ENCODE measurements around the gene ESD. TPM values are rescaled to one million over a fixed set of nuclear protein-coding genes. Genes with fewer than 3 reads are reported as not detected.
"Not testable (repeated sequence)": the region's sequence is repeated elsewhere in the genome, so short reads cannot be mapped to it uniquely, and the experiment has no call there.

ESD gene
- total RNA-seq, 2 experiments from 2014 or later = 71.7 to 73.7 TPM

DNA sequence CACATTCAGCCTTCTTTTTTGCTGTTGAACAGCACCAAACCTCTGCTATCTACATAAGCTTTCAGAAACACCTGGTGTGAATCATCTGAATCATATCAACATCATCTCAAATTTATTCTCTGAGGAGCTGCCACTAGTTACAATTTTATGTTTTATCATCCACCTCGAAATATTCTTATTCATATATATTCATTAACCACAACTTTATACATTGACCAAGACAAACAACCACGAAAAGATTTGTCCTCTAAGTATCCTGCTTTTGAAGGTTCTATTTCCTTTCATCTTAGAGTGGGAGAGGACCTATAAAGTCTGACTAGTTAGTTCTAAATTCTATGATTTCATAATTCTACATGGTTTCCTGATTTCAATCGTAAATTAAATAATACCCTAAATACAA is 18.9 kb downstream of the ESD start:
- no peak overlapping the region for H3K4me3 Mint-ChIP-seq

DNA sequence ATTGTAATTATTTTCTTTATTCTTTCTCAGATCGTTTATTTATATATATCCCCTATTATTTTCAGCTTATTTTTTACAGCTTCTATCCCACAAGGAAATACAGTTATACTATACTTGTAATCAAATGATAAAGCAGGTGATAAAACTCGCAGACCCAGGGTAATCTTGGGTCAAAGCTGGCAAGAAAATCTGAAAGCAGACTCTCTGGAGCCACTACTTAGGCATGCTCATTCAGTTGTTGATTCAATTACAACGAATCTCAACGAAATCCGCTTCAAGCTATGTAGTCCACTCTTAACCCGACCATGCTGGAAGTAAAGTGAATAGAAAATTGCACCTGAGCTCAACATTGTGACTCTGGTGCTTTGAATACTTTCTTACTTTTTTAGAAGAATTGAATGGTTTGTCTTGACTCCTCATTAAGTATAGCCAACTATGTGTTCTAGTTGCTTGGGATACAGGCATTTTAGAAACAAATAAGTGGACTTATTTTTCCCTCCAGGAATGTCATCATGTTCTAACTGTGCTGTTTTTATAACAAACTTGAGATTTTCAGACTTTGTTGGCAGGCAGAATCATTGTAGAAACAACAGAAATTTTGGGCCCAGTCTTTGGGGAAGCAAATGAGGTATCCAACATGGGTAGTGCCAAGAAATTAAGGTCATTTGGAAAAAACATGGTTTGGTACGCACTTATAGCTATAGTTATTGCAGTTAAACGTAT is 21.4 kb downstream of the ESD start:
- no peaks in the 10 kb centered on the region for H3K9me3 Mint-ChIP-seq (ENCODE audit: low read depth)
- no peaks in the 10 kb centered on the region for H3K4me1 Mint-ChIP-seq
- no peak overlapping the region for H3K27ac Mint-ChIP-seq
- CTCF ChIA-PET = no interaction called here
- DNase-seq (no peak), ATAC-seq (no peak)
- no peaks in the 10 kb centered on the region for H3K27me3 Mint-ChIP-seq
- peaks cover 56% of the 10 kb centered on the region for H3K36me3 Mint-ChIP-seq
- no peak overlapping the region for H3K4me3 Mint-ChIP-seq

More for the DNA sequence above, 18.9 kb downstream of the ESD start:
- CTCF ChIA-PET = interaction anchor here (1.7 kb wide), 1 partner anchor 11 kb away, joined by 4 read pairs; no protein-coding TSS in a partner anchor
- H3K27ac Mint-ChIP-seq = no peak overlapping the region
- ATAC-seq (no peak), DNase-seq (no peak)
- no peaks in the 10 kb centered on the region for H3K27me3 Mint-ChIP-seq
- peaks cover 56% of the 10 kb centered on the region for H3K36me3 Mint-ChIP-seq
- no peaks in the 10 kb centered on the region for H3K9me3 Mint-ChIP-seq (ENCODE audit: low read depth)
- H3K4me1 Mint-ChIP-seq = no peaks in the 10 kb centered on the region

DNA sequence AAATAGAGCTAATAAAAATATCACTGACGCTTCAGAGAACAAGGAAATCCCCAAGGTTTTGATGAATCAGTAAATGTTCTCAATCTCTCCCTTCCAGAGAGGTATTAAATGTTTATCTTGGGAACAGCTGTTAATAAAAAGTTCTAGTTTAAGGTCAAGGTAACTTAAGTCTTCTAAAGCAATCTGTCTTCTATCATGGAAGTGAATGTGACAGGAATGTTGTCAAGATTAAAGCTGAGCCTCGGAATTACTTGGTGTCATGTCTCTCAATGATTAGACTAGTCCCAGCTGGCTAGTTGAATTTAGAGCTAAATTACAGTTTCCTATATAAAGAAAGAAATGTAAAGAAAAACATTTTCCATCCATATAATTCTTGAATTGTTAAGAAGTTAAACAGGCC is 23.4 kb downstream of the ESD start:
- H3K27me3 Mint-ChIP-seq = no peaks in the 10 kb centered on the region
- no peaks in the 10 kb centered on the region for H3K4me1 Mint-ChIP-seq
- no peak overlapping the region for H3K4me3 Mint-ChIP-seq
- CTCF ChIA-PET = interaction anchor here (1.8 kb wide), 1 partner anchor 9 kb away, joined by 5 read pairs; no protein-coding TSS in a partner anchor
- H3K27ac Mint-ChIP-seq = no peak overlapping the region
- H3K9me3 Mint-ChIP-seq (ENCODE audit: low read depth) = no peaks in the 10 kb centered on the region
- DNase-seq (no peak), ATAC-seq (no peak)
- H3K36me3 Mint-ChIP-seq = peaks cover 64% of the 10 kb centered on the region

- Mint-ChIP-seq H3K4me1 (no peaks in the 10 kb centered on the region), H3K36me3 (peaks cover 55% of the 10 kb centered on the region), H3K9me3 (ENCODE audit: low read depth) (no peaks in the 10 kb centered on the region), H3K27ac (no peak overlapping the region), H3K4me3 (no peak overlapping the region), H3K27me3 (no peaks in the 10 kb centered on the region)
- CTCF ChIA-PET = no interaction called here
- ATAC-seq (no peak), DNase-seq (no peak)
These were observed 25.3 kb downstream of the ESD start for GRCh38 chr13:46771693-46772092.

- H3K4me1 Mint-ChIP-seq; H3K27me3 Mint-ChIP-seq; DNase-seq; H3K27ac Mint-ChIP-seq; ATAC-seq; H3K9me3 Mint-ChIP-seq (ENCODE audit: low read depth); CTCF ChIA-PET; H3K4me3 Mint-ChIP-seq: not testable (repeated sequence)
- H3K36me3 Mint-ChIP-seq = peaks cover 43% of the 10 kb centered on the region
These were observed 27.0 kb downstream of the ESD start for GRCh38 chr13:46769925-46770324.

- Mint-ChIP-seq H3K27me3 (no peaks in the 10 kb centered on the region), H3K4me3 (no peak overlapping the region), H3K4me1 (peaks cover 14% of the 10 kb centered on the region), H3K9me3 (ENCODE audit: low read depth) (no peaks in the 10 kb centered on the region), H3K27ac (no peak overlapping the region), H3K36me3 (peaks cover 2% of the 10 kb centered on the region)
- no peak for ATAC-seq
- DNase-seq = no peak
- CTCF ChIA-PET = no interaction called here
These were observed 35.1 kb downstream of the ESD start for GRCh38 chr13:46761866-46762265.

GRCh38 chr13:46761174-46761573 is 35.8 kb downstream of the ESD start:
- CTCF ChIA-PET = no interaction called here
- DNase-seq (no peak), ATAC-seq (no peak)
- Mint-ChIP-seq H3K27ac (no peak overlapping the region), H3K9me3 (ENCODE audit: low read depth) (no peaks in the 10 kb centered on the region), H3K4me3 (no peak overlapping the region), H3K4me1 (peaks cover 14% of the 10 kb centered on the region), H3K36me3 (peaks cover 2% of the 10 kb centered on the region), H3K27me3 (no peaks in the 10 kb centered on the region)

DNA sequence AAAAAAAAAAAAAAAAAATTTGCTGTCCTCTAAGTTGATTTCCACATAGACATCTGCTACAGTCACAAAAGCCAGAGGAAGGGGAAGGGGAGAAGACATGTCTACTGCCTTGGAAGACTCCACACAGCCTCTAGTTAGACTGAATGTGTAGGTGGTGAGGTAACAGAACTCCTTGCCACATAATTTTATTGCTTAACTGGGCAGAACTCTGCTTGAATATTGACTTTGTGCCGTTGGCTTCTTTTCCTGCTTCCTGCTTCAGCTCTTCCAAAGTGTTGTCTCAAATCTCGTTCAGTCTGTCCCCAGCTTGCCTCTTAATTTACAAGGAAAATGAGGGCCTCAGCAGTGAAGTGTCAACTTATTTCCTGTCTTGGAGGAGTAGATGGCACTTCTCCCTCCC is 37.1 kb downstream of the ESD start:
- H3K9me3 Mint-ChIP-seq (ENCODE audit: low read depth) = no peaks in the 10 kb centered on the region
- peaks cover 3% of the 10 kb centered on the region for H3K36me3 Mint-ChIP-seq
- H3K4me3 Mint-ChIP-seq = no peak overlapping the region
- H3K27ac Mint-ChIP-seq = no peak overlapping the region
- ATAC-seq (no peak), DNase-seq (no peak)
- peaks cover 14% of the 10 kb centered on the region for H3K4me1 Mint-ChIP-seq
- CTCF ChIA-PET = no interaction called here
- H3K27me3 Mint-ChIP-seq = no peaks in the 10 kb centered on the region

- ATAC-seq = no peak
These were observed 39.3 kb downstream of the ESD start for GRCh38 chr13:46757640-46758039.

DNA sequence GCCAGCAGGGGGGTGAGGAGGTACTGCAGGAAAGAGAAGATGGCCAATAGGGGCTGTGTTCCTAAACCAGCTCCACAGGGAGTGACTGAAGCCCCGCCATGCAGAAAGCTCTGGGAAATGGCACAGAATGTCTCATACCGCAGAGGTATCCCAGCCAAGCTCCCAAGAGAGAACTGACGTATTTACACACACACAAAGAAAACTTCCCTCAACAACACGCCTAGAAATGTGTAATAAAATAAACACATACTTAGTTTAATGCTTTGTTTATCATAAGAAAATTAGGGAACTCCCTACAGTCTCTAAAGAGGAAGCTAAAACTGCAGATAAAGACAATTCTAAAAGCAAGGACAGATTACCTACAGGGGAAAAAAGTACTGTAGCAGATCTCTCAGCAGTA is 40.0 kb downstream of the ESD start:
- peaks cover 12% of the 10 kb centered on the region for H3K36me3 Mint-ChIP-seq
- no peaks in the 10 kb centered on the region for H3K27me3 Mint-ChIP-seq
- no peak overlapping the region for H3K4me3 Mint-ChIP-seq
- CTCF ChIA-PET = no interaction called here
- ATAC-seq = no peak
- H3K4me1 Mint-ChIP-seq = peaks cover 37% of the 10 kb centered on the region
- no peak overlapping the region for H3K27ac Mint-ChIP-seq
- no peak for DNase-seq
- no peaks in the 10 kb centered on the region for H3K9me3 Mint-ChIP-seq (ENCODE audit: low read depth)

More at GRCh38 chr13:46757640-46758039, 39.3 kb downstream of the ESD start:
- no peak for DNase-seq
- H3K4me1 Mint-ChIP-seq = peaks cover 31% of the 10 kb centered on the region
- peaks cover 12% of the 10 kb centered on the region for H3K36me3 Mint-ChIP-seq
- CTCF ChIA-PET = no interaction called here
- H3K27ac Mint-ChIP-seq = no peak overlapping the region
- no peaks in the 10 kb centered on the region for H3K27me3 Mint-ChIP-seq
- H3K4me3 Mint-ChIP-seq = no peak overlapping the region
- H3K9me3 Mint-ChIP-seq (ENCODE audit: low read depth) = no peaks in the 10 kb centered on the region

DNA sequence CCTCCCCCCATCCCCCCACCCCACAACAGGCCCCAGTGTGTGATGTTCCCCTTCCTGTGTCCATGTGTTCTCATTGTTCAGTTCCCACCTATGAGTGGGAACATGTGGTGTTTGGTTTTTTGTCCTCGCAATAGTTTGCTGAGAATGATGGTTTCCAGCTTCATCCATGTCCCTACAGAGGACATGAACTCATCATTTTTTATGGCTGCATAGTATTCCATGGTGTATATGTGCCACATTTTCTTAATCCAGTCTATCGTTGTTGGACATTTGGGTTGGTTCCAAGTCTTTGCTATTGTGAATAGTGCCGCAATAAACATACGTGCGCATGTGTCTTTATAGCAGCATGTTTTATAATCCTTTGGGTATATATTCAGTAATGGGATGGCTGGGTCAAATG is 41.5 kb downstream of the ESD start:
- CTCF ChIA-PET; H3K4me3 Mint-ChIP-seq; H3K9me3 Mint-ChIP-seq (ENCODE audit: low read depth); H3K27ac Mint-ChIP-seq; H3K27me3 Mint-ChIP-seq; DNase-seq; ATAC-seq: not testable (repeated sequence)
- Mint-ChIP-seq H3K4me1 (peaks cover 50% of the 10 kb centered on the region), H3K36me3 (peaks cover 19% of the 10 kb centered on the region)

DNA sequence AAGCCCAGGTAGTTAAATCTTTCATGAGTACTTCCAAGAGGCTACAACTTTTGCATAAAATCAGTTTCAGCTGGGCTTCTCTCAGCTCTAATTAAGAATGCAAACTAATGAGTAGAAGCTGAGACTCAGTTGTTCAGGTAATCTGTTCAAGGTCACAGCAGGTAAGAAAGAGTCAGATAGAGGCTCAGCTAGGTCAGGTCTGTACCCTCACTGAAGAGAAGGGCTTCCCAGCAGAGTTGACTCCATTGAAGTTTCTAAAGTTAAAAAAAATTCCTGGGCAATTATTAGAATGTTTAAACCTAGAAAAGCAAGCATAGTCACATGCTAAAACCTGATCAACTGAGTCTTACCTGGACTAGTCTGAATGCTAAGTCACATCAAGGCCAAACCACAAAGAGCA is 42.1 kb downstream of the ESD start:
- H3K27me3 Mint-ChIP-seq = no peaks in the 10 kb centered on the region
- no peaks in the 10 kb centered on the region for H3K9me3 Mint-ChIP-seq (ENCODE audit: low read depth)
- no peak for ATAC-seq
- H3K4me3 Mint-ChIP-seq = no peak overlapping the region
- peaks cover 24% of the 10 kb centered on the region for H3K36me3 Mint-ChIP-seq
- H3K4me1 Mint-ChIP-seq = peaks cover 53% of the 10 kb centered on the region
- CTCF ChIA-PET = interaction anchor here (1.1 to 1.2 kb wide), 2 partner anchors 10 to 203 kb away, joined by 3 read pairs; no protein-coding TSS in a partner anchor
- DNase-seq = no peak
- H3K27ac Mint-ChIP-seq = no peak overlapping the region

GRCh38 chr13:46753917-46754316 is 43.0 kb downstream of the ESD start:
- no peak overlapping the region for H3K4me3 Mint-ChIP-seq
- no peak overlapping the region for H3K27ac Mint-ChIP-seq
- no peak for ATAC-seq
- peaks cover 29% of the 10 kb centered on the region for H3K36me3 Mint-ChIP-seq
- CTCF ChIA-PET = interaction anchor here (1.1 to 1.2 kb wide), 2 partner anchors 11 to 202 kb away, joined by 3 read pairs; no protein-coding TSS in a partner anchor
- H3K9me3 Mint-ChIP-seq (ENCODE audit: low read depth) = no peaks in the 10 kb centered on the region
- no peaks in the 10 kb centered on the region for H3K27me3 Mint-ChIP-seq
- H3K4me1 Mint-ChIP-seq = peaks cover 51% of the 10 kb centered on the region
- DNase-seq = no peak

GRCh38 chr13:46753137-46753536 is 43.8 kb downstream of the ESD start:
- DNase-seq (no peak), ATAC-seq (no peak)
- Mint-ChIP-seq H3K27ac (no peak overlapping the region), H3K4me3 (no peak overlapping the region), H3K9me3 (ENCODE audit: low read depth) (no peaks in the 10 kb centered on the region), H3K27me3 (no peaks in the 10 kb centered on the region), H3K36me3 (peaks cover 37% of the 10 kb centered on the region), H3K4me1 (peaks cover 48% of the 10 kb centered on the region)
- CTCF ChIA-PET = interaction anchor here (0.8 kb wide), 1 partner anchor 201 kb away, joined by 3 read pairs; no protein-coding TSS in a partner anchor

All from activated CD8-positive, alpha-beta memory T cell treated with anti-CD3 and anti-CD28 coated beads, Interleukin-2, amount 10 ng/mL, durations not matched to agents 7 days and 5 days (primary cell).